Neural cell (in vitro differentiated cells): Measurements from ENCODE around the gene SLC35D3. TPM values are rescaled to one million over a fixed set of nuclear protein-coding genes. Genes with fewer than 3 reads are reported as not detected.

ENCODE experiments used
- H2AFZ ChIP-seq: fragments of 200-600, 300-800 bp; sonication (generic), shearing (Covaris generic); 2 replicates; pipeline ENCODE4 v1.6.0; 2014; ENCODE audit warnings: low read depth, mild to moderate bottlenecking, antibody characterized with exemption, low read length, moderate library complexity
- H3F3A ChIP-seq: fragments of 200-600 bp; shearing (Covaris generic); 2 replicates; pipeline ENCODE4 v1.6.1; 2016; ENCODE audit warnings: mild to moderate bottlenecking, moderate library complexity, mixed read lengths, antibody characterized with exemption, low read length; ENCODE audit not compliant: insufficient read depth, poor library complexity, severe bottlenecking
- H3K27ac ChIP-seq: fragments of 200-600, 300-800 bp; sonication (generic), shearing (Covaris generic); 2 replicates; pipeline ENCODE4 v1.5.1; 2014; ENCODE audit warnings: mild to moderate bottlenecking, low read length, moderate library complexity
- H3K27me3 ChIP-seq: fragments of 300-800, 200-600 bp; sonication (generic), shearing (Covaris generic); 2 replicates; pipeline ENCODE4 v1.6.0; 2014; ENCODE audit warnings: mild to moderate bottlenecking, low read depth, low read length, moderate library complexity; ENCODE audit not compliant: insufficient read depth
- H3K36me3 ChIP-seq: fragments of 300-800, 200-600 bp; sonication (generic), shearing (Covaris generic); 2 replicates; pipeline ENCODE4 v1.5.1; 2014; ENCODE audit warnings: mild to moderate bottlenecking, antibody characterized with exemption, low read length, moderate library complexity; ENCODE audit not compliant: insufficient read depth
- H3K4me2 ChIP-seq: fragments of 300-800, 200-600 bp; sonication (generic), shearing (Covaris generic); 2 replicates; pipeline ENCODE4 v1.6.0; 2014; ENCODE audit warnings: mild to moderate bottlenecking, low read length
- H3K4me3 ChIP-seq: fragments of 300-800, 200-600 bp; sonication (generic), shearing (Covaris generic); 2 replicates; pipeline ENCODE4 v1.5.1; 2014; ENCODE audit warnings: mild to moderate bottlenecking, low read length, moderate library complexity
- H3K79me2 ChIP-seq: fragments of 200-600 bp; shearing (Covaris generic); replicated peaks from 2 replicates; pipeline ENCODE4 v1.6.0; 2014; ENCODE audit warnings: mild to moderate bottlenecking, low read length, moderate library complexity; ENCODE audit not compliant: insufficient read depth
- H3K9ac ChIP-seq: fragments of 300-800, 200-600 bp; sonication (generic), shearing (Covaris generic); 2 replicates; pipeline ENCODE4 v1.6.1; 2016; ENCODE audit warnings: mild to moderate bottlenecking, low read length, mixed read lengths
- H3K9me2 ChIP-seq: fragments of 200-600 bp; shearing (Covaris generic); 2 replicates; pipeline ENCODE4 v1.6.1; 2016; ENCODE audit warnings: mild to moderate bottlenecking, low read length, mixed read lengths; ENCODE audit not compliant: insufficient read depth
- H3K9me3 ChIP-seq: fragments of 200-600, 300-800 bp; sonication (generic), shearing (Covaris generic); 2 replicates; pipeline ENCODE4 v1.6.1; 2016; ENCODE audit warnings: mild to moderate bottlenecking, mixed run types, low read length, moderate library complexity, mixed read lengths
- H4K20me1 ChIP-seq: fragments of 200-600 bp; shearing (Covaris generic); 2 replicates; pipeline ENCODE4 v1.6.1; 2016; ENCODE audit warnings: mild to moderate bottlenecking, mixed run types; ENCODE audit not compliant: insufficient read depth
- CTCF ChIP-seq: fragments of 450-650 bp; IDR thresholded peaks from 2 replicates; pipeline ENCODE4 v1.5.1; 2014; ENCODE audit warnings: antibody characterized with exemption, mild to moderate bottlenecking, moderate library complexity; ENCODE audit not compliant: poor library complexity, severe bottlenecking
- EP300 ChIP-seq: fragments of 450-650 bp; conservative IDR thresholded peaks from 2 replicates; pipeline ENCODE4 v1.6.1; 2014; ENCODE audit warnings: antibody characterized with exemption, mild to moderate bottlenecking, moderate library complexity; ENCODE audit not compliant: poor library complexity, severe bottlenecking
- EZH2 ChIP-seq: fragments of 200-600, 300-800 bp; shearing (Covaris generic), sonication (generic); IDR thresholded peaks from 2 replicates; pipeline ENCODE4 v1.6.1; 2014; ENCODE audit warnings: antibody characterized with exemption, low read length, borderline replicate concordance, mild to moderate bottlenecking; ENCODE audit not compliant: insufficient read depth, poor library complexity, severe bottlenecking
- MXI1 ChIP-seq: fragments of 450-650 bp; conservative IDR thresholded peaks from 2 replicates; pipeline ENCODE4 v1.6.1; 2014; ENCODE audit warnings: antibody characterized with exemption, mild to moderate bottlenecking; ENCODE audit not compliant: poor library complexity, severe bottlenecking
- POLR2AphosphoS5 ChIP-seq: IDR thresholded peaks from 2 replicates; pipeline ENCODE4 v1.6.1; 2012
- RAD21 ChIP-seq: fragments of 450-650 bp; conservative IDR thresholded peaks from 2 replicates; pipeline ENCODE4 v1.6.1; 2014; ENCODE audit warnings: antibody characterized with exemption, mild to moderate bottlenecking, moderate library complexity
- REST ChIP-seq: IDR thresholded peaks from 2 replicates; pipeline ENCODE4 v1.6.1; 2012; ENCODE audit warnings: borderline replicate concordance
- SMC3 ChIP-seq: fragments of 450-650 bp; conservative IDR thresholded peaks from 2 replicates; pipeline ENCODE4 v1.6.1; 2014; ENCODE audit warnings: antibody characterized with exemption, mild to moderate bottlenecking, moderate library complexity; ENCODE audit not compliant: poor library complexity
- TAF1 ChIP-seq: IDR thresholded peaks from 2 replicates; pipeline ENCODE4 v1.6.1; 2012; ENCODE audit warnings: low read depth
- polyA plus RNA-seq: library from polyadenylated mRNA; depleted of rRNA; stranded (reverse); fragments of >200 nt; gene quantifications from 2 replicates; pipeline ENCODE4 v1.2.3, GENCODE V29; 2014

Gene SLC35D3
- polyA plus RNA-seq, 1 donor from 2014 or later: not detected

- H3K27me3 ChIP-seq: no peaks in the 10 kb centered on the region
- no peaks in the 10 kb centered on the region for H3F3A ChIP-seq
- TF ChIP-seq EP300 (no peak), EZH2 (no peak), REST (no peak), POLR2AphosphoS5 (no peak), TAF1 (no peak), CTCF (no peak), MXI1 (no peak), SMC3 (no peak), RAD21 (no peak)
Observed at GRCh38 chr6:136893187-136893586, 28.9 kb upstream of the SLC35D3 start.

GRCh38 chr6:136895901-136896300 lies 26.2 kb upstream of the SLC35D3 start:
- Histone ChIP-seq H3K79me2 (no peaks in the 10 kb centered on the region), H4K20me1 (no peaks in the 10 kb centered on the region), H3K27ac (no peak overlapping the region), H3K27me3 (no peaks in the 10 kb centered on the region), H3K4me2 (no peak overlapping the region), H3F3A (no peaks in the 10 kb centered on the region), H3K36me3 (peaks cover 3% of the 10 kb centered on the region), H3K9ac (no peak overlapping the region), H3K9me2 (no peaks in the 10 kb centered on the region), H2AFZ (no peak overlapping the region), H3K4me3 (no peak overlapping the region), H3K9me3 (no peaks in the 10 kb centered on the region)
- no peak for TF ChIP-seq POLR2AphosphoS5
- TF ChIP-seq CTCF: no peak
- no peak for TF ChIP-seq MXI1
- no peak for TF ChIP-seq EP300
- no peak for TF ChIP-seq EZH2
- TF ChIP-seq RAD21: no peak

More at GRCh38 chr6:136893187-136893586, 28.9 kb upstream of the SLC35D3 start:
- H3K9ac ChIP-seq: no peak overlapping the region
- no peaks in the 10 kb centered on the region for H3K36me3 ChIP-seq
- no peak overlapping the region for H2AFZ ChIP-seq
- no peak overlapping the region for H3K27ac ChIP-seq
- no peak overlapping the region for H3K4me3 ChIP-seq
- H4K20me1 ChIP-seq: no peaks in the 10 kb centered on the region
- no peaks in the 10 kb centered on the region for H3K9me3 ChIP-seq
- H3K4me2 ChIP-seq: no peak overlapping the region
- no peaks in the 10 kb centered on the region for H3K9me2 ChIP-seq
- H3K79me2 ChIP-seq: no peaks in the 10 kb centered on the region
